H4 (cell line): ENCODE results near the gene RIMBP2. TPM values are rescaled to one million over a fixed set of nuclear protein-coding genes. Genes with fewer than 3 reads are reported as not detected.

Source experiments
- DNase-seq: peaks from one replicate; pipeline ENCODE4 v3.0.0-alpha.2; 2015; ENCODE audit warnings: low spot score
- total RNA-seq: library from RNA; depleted of rRNA; stranded (reverse); fragments of >200 nt; shearing (Covaris generic); gene quantifications from 2 replicates; pipeline ENCODE4 v1.2.3, GENCODE V29; 2014

RIMBP2 gene
- total RNA-seq, 1 experiment from 2014 or later, result 0.50 TPM

GRCh38 chr12:130485291-130486145, 230.6 kb downstream of the RIMBP2 start:
- DNase-seq, result no peak

- no peak for DNase-seq
These were observed 231.9 kb downstream of the RIMBP2 start for GRCh38 chr12:130484221-130484620.

DNA sequence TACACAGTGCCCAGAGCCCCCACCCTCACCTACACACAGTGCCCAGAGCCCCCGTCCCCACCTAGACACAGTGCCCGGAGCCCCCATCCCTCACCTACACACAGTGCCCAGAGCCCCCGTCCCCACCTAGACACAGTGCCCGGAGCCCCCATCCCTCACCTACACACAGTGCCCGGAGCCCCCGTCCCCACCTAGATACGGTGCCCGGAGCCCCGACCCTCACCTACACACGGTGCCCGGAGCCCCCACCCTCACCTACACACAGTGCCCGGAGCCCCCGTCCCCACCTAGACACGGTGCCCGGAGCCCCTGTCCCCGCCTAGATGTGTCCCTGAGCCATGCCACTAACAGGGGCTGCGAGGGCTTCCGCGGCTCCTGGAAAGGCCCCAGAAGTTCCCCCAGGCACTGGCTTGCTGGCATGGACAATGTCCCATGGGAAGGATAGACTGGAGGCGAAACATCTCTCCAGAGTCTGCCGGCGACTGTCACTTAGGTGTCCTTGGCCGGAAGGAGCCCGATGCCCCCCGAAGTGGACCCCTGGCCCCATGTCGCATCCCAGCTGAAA, 232.4 kb downstream of the RIMBP2 start:
- DNase-seq, result no peak

- DNase-seq, result no peak
These were observed 233.7 kb downstream of the RIMBP2 start for GRCh38 chr12:130482448-130482847.

GRCh38 chr12:130481392-130481879, 234.7 kb downstream of the RIMBP2 start:
- DNase-seq, result no peak

- no peak for DNase-seq
These were observed 235.2 kb downstream of the RIMBP2 start for GRCh38 chr12:130480887-130481286.

DNA sequence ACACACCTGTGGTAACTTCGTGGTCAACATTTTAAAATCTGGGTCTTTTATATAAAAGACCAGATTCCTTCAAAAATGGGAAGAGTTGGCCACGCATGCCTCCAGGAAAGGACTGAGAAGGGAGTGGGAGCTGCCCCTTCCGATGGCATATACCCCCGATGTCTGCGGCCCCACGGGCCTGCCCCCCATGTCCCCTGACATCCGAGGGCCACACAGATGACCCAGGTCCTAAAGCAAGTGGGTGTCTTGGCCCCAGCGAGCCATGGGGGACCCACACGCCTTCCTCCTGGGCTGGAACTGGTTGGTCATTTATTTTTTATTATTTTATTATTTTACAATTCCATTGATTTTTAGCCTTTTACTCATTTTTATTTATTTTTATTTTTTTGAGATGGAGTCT, 235.9 kb downstream of the RIMBP2 start:
- DNase-seq, result no peak

- DNase-seq, result no peak
These were observed 236.5 kb downstream of the RIMBP2 start for GRCh38 chr12:130479401-130480125.

GRCh38 chr12:130478786-130479185, 237.3 kb downstream of the RIMBP2 start:
- DNase-seq, result no peak

DNA sequence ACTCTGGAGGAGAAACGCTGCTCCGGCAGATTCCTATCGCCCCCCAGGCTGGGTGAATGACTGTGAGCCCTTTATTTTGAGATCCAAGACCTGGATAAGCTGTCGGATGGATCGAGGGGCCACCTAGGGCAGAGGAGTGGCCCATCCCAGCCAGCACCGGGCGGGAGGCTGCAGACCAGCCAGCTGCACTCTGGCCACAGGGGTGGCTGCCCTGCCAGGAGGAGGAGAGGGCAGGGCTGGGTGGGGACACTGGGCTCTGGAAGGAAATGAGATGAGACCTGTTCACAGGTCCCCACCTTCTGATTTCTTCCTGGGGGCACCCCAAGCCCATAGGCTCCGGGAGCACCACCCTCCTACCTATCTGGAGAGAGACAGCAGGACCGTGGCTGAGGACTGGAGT, 238.4 kb downstream of the RIMBP2 start:
- DNase-seq, result no peak

DNA sequence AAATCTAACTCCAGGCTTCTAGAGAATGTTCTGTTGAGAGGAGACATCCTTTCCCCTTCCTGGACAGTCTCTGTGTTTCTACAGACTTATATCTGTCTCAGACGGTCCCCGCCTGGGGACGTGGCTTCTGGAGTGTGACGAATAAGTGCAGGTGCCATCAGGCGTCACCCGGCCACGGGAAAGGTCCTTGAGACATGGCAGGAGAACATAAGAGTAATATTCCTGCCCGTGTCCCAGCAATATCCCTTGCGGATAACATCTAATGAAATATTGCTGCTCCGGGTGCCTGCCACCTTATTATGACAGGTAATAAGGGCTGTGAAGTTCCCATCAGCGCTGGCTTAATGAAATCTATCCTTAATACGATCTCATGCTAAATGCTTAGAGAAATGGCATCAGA, 238.8 kb downstream of the RIMBP2 start:
- DNase-seq, result no peak

DNA sequence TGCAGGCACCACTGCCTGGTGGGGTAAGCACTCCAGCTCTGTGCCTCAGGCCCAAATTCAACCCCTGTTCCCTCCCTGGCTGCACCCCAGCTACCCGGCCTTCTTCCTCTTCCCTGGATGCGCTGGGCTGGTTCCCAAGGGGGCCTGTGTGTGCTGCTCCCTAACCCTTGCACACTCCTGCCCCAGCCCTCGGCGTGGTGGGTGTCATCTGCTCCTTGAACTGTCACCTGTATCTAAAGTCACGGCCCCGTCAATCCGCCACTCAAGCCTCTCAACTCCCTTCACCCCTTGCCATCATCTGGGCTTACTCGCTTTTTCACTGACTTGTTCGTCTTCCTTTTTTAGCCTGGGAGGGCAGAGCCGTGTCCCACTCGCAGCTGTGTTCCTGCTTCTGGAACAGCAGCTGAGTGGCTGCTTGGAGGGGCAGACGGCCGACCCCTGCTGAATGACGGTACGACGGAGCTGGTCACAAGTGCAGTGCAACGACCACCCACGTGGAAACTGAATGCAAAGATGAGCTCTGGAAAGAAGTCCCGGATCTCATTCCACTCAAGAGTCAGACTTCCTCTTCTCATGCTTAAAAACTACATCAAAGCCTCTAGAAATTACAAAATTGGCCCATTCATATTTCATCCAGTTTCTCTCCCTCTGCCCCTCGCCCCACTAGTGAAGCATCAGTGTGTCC, 239.5 kb downstream of the RIMBP2 start:
- DNase-seq, result no peak

- DNase-seq, result no peak
These were observed 241.4 kb downstream of the RIMBP2 start for GRCh38 chr12:130474599-130475269.

GRCh38 chr12:130473266-130473665, 242.8 kb downstream of the RIMBP2 start:
- no peak for DNase-seq

DNA sequence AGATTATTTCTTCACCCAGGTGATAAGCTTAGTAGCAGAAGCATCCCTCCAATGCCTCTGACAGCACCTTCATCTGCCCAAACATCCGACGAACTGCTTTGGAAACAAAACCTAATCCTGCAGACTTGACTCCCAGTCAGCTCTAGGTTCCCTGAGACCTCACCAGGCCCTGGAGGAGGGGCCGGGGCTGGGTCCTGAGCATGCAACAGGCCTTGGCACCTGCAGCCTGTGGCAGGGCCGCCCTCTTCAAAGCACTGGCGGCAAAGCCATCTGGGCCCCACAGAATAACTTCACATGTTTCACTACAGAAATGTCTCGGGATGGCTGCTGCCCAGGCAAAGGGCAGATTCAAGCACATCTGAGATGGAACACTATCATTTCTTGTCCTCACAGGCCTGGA, 245.1 kb downstream of the RIMBP2 start:
- no peak for DNase-seq

DNA sequence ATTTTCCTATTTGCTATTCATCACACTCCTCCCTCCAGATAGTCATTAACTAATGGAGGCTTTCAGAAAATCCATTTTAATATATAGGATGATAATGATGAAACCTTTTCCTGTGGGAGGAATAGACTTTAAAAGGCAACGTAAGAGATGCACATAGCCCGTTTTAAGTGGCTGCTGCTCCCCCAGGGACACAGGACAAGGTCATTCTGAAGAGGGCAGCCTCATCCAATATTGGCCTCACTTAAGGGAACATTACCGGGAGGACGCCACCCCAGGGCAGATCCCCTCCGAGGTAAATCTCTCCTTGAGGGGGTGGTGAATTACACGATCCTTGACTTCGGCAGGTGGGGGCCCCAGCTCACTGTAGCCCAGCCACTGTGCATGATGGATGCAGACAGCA, 246.5 kb downstream of the RIMBP2 start:
- DNase-seq, result no peak

DNA sequence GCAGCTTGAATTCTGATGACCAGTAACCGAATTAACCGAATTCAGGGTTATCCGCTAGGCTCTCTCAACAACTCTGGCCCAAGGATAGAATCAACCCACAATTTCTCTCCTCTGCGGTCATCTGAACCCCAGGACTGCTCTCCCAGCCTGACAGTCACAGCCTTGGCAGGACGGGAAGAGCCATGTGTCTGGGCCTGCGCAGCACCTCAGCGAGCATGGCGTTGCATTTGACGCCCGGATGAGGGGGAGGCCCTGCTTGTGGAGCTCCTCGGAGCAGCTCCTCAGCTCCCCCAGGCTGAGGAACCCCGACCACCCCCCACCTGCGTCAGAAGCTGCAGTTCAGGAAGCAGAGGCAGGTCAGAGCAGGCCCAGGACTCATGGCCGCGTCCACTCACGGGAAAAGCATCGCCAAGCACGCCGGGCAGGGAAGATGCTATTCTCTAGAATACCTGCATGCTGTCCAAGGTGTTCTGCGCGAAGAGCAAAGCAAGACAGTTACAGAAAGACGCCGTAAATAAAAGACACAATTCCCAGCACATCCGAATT, 247.3 kb downstream of the RIMBP2 start:
- DNase-seq, result no peak

- no peak for DNase-seq
These were observed 247.9 kb downstream of the RIMBP2 start for GRCh38 chr12:130468186-130468585.

GRCh38 chr12:130465626-130466025, 250.5 kb downstream of the RIMBP2 start:
- DNase-seq, result no peak

GRCh38 chr12:130465046-130465445, 251.1 kb downstream of the RIMBP2 start:
- DNase-seq, result no peak
